Progenitor cell of endocrine pancreas (in vitro differentiated cells): ENCODE results near the gene RBM17. TPM values are rescaled to one million over a fixed set of nuclear protein-coding genes. Genes with fewer than 3 reads are reported as not detected.
A peak's percentile ranks its signal among the peaks of the same experiment; 100 is the strongest.

ENCODE experiments used
- DNase-seq: peaks from one replicate; pipeline ENCODE4 v3.0.0; 2021; ENCODE audit warnings: low spot score; ENCODE audit not compliant: unreplicated experiment
- H3K27ac Mint-ChIP-seq: 2 replicates; pipeline ENCODE4 v1.8.0; 2021; ENCODE audit warnings: mild to moderate bottlenecking, moderate library complexity, mixed read lengths
- H3K27me3 Mint-ChIP-seq: 2 replicates; pipeline ENCODE4 v1.8.0; 2021; ENCODE audit warnings: mixed read lengths
- H3K36me3 Mint-ChIP-seq: 2 replicates; pipeline ENCODE4 v1.8.0; 2022; ENCODE audit warnings: mixed read lengths; ENCODE audit not compliant: insufficient read depth
- H3K4me1 Mint-ChIP-seq: 2 replicates; pipeline ENCODE4 v1.8.0; 2021; ENCODE audit warnings: low read depth, mixed read lengths
- H3K4me3 Mint-ChIP-seq: 2 replicates; pipeline ENCODE4 v1.8.0; 2021; ENCODE audit warnings: low read depth, mild to moderate bottlenecking, moderate library complexity, mixed read lengths
- H3K9me3 Mint-ChIP-seq: 2 replicates; pipeline ENCODE4 v1.8.0; 2021; ENCODE audit warnings: low read depth, mixed read lengths
- CTCF ChIP-seq: fragments of 200-600 bp; sonication (generic); IDR thresholded peaks from one replicate; pipeline ENCODE4 v1.5.0; 2021; ENCODE audit warnings: antibody characterized with exemption, mild to moderate bottlenecking; ENCODE audit not compliant: unreplicated experiment
- total RNA-seq: library from RNA; stranded (reverse); gene quantifications from 2 replicates; pipeline ENCODE4 v1.2.1, GENCODE V29; 2021

The RBM17 gene
- total RNA-seq, 1 donor from 2014 or later = 122 TPM

- peak overlapping the region; percentile 74 for H3K27ac Mint-ChIP-seq
- peak overlapping the region; percentile 76 for H3K4me3 Mint-ChIP-seq
Observed at GRCh38 chr10:6144406-6145165, 55.8 kb downstream of the RBM17 start.

GRCh38 chr10:6145166-6145987 lies 56.5 kb downstream of the RBM17 start:
- TF ChIP-seq CTCF = no peak
- no peak for DNase-seq
- Mint-ChIP-seq H3K4me3 (peak overlapping the region; percentile 74), H3K27ac (no peak overlapping the region), H3K9me3 (no peaks in the 10 kb centered on the region), H3K36me3 (no peaks in the 10 kb centered on the region), H3K4me1 (peaks cover 11% of the 10 kb centered on the region), H3K27me3 (peaks cover 28% of the 10 kb centered on the region)

More at GRCh38 chr10:6144406-6145165, 55.8 kb downstream of the RBM17 start:
- H3K27me3 Mint-ChIP-seq = peaks cover 31% of the 10 kb centered on the region
- no peak for TF ChIP-seq CTCF
- H3K36me3 Mint-ChIP-seq = no peaks in the 10 kb centered on the region
- no peaks in the 10 kb centered on the region for H3K9me3 Mint-ChIP-seq
- DNase-seq = peak; percentile 41
- peaks cover 11% of the 10 kb centered on the region for H3K4me1 Mint-ChIP-seq

GRCh38 chr10:6146013-6146785 lies 57.4 kb downstream of the RBM17 start:
- no peak for DNase-seq
- H3K27me3 Mint-ChIP-seq = peaks cover 25% of the 10 kb centered on the region
- peaks cover 15% of the 10 kb centered on the region for H3K4me1 Mint-ChIP-seq
- H3K4me3 Mint-ChIP-seq = peak overlapping the region; percentile 59
- H3K36me3 Mint-ChIP-seq = no peaks in the 10 kb centered on the region
- TF ChIP-seq CTCF = no peak
- no peaks in the 10 kb centered on the region for H3K9me3 Mint-ChIP-seq
- no peak overlapping the region for H3K27ac Mint-ChIP-seq

- no peak for TF ChIP-seq CTCF
- Mint-ChIP-seq H3K36me3 (no peaks in the 10 kb centered on the region), H3K27ac (no peak overlapping the region), H3K4me3 (peak overlapping the region; percentile 38), H3K27me3 (peaks cover 24% of the 10 kb centered on the region), H3K4me1 (peaks cover 15% of the 10 kb centered on the region), H3K9me3 (no peaks in the 10 kb centered on the region)
- DNase-seq = no peak
Observed at GRCh38 chr10:6146921-6147320, 58.1 kb downstream of the RBM17 start.

- DNase-seq = no peak
- Mint-ChIP-seq H3K36me3 (no peaks in the 10 kb centered on the region), H3K27ac (no peak overlapping the region), H3K4me3 (no peak overlapping the region), H3K4me1 (peaks cover 11% of the 10 kb centered on the region), H3K9me3 (no peaks in the 10 kb centered on the region), H3K27me3 (peaks cover 24% of the 10 kb centered on the region)
- no peak for TF ChIP-seq CTCF
Observed at GRCh38 chr10:6148251-6148701, 59.4 kb downstream of the RBM17 start.
